Measurements from ENCODE around the gene PHF2. TPM values are rescaled to one million over a fixed set of nuclear protein-coding genes. Genes with fewer than 3 reads are reported as not detected.

PHF2 gene
- total RNA-seq, 1 donor = 18.9 TPM

DNA sequence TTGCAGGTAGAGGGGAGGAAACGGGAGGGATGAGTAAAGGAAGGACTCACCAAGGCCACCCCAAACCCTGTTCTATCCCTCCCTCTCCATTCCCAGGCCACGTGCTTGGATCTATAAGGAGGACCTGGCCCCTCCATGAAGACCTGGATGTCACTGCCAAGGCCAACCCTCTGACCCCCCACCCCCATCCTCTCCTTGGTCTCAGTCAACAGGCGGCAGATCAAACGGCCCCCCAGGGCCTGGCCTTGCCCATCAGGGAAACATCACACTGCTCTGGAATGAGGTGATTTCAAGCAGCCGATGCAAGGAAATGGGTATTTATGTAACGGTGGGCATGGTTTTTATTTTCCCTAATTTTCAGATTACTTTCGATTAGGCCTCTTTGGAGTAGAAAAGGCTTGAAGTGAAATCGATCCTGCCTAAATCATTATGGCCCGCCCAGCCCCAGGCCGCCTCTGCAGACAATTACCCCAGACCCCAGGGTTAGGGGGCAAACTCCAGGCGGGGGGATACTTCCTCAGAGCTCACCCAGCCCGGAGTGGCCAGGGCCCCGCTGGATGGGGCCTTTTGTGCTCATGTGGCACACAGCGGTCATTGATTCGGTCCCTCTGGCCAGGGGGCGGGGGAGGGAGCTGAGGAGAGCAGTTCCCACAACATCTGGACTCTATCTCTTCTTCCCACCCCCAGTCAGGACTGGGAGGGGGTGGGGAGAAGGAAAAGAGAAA is 125.3 kb downstream of the PHF2 start:
- H3K9me3 ChIP-seq (ENCODE audit: low read depth, low read length) = no peaks in the 10 kb centered on the region
- H3K4me3 ChIP-seq (ENCODE audit: low read length) = no peak overlapping the region
- no peaks in the 10 kb centered on the region for H3K4me1 ChIP-seq (ENCODE audit: insufficient read depth, low read length)
- no peaks in the 10 kb centered on the region for H3K27me3 ChIP-seq (ENCODE audit: insufficient read depth, low read length)

DNA sequence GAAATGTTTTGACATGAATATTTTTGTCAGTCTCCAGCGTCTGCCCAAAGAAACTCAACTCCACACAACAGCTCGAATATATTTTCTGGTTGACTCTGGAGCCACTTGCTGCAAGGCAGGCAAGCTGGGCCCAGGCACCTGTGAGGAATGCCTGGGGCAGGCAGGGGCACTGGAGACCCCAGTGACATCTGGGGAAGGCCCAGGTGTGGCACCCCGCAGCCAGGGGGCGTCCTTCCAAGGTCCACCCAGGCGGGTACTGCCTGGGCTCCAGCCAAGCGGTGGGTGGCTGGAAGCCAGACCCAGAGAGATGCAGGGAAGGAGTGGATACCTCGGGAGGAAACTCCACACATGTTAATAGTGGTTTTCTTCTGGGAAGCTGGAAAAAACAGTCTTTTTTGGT is 125.9 kb downstream of the PHF2 start:
- no peak overlapping the region for H3K4me3 ChIP-seq (ENCODE audit: low read length)
- H3K27me3 ChIP-seq (ENCODE audit: insufficient read depth, low read length) = no peaks in the 10 kb centered on the region
- H3K9me3 ChIP-seq (ENCODE audit: low read depth, low read length) = no peaks in the 10 kb centered on the region
- no peaks in the 10 kb centered on the region for H3K4me1 ChIP-seq (ENCODE audit: insufficient read depth, low read length)

DNA sequence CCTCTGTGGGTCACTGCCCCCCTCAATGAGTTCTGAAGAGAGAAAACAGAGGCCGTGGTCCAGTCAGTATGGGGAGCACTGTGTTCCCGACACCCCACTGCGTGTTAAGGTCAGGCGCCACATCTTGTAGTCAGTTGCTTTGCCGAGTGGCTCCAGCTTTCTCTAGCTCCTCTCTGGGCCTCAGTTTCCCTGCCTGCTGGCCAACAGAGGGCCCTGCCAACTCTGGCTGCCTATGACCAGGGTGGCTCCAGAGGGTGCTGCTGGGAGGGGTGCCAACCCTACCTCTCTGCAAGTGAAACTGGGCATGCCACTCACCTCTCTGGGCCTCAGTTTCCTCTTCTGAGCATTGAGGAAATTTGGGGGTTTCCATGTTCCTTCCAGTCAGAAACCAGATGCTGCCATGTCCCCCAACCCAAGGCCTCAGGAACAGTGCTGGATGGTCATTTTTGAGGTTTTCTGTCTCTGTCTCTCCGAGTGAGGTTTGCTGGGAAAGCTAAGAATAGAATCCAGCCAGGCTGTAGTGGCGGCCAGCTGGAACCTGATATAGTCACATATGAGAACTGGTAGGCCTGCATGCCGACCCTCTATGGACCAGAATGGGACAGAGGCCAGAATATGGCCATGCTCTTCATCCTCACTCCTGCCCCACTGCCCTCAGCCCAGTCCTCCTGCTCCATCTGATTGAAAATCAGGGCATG is 132.1 kb downstream of the PHF2 start:
- H3K9me3 ChIP-seq (ENCODE audit: low read depth, low read length) = no peaks in the 10 kb centered on the region
- no peaks in the 10 kb centered on the region for H3K27me3 ChIP-seq (ENCODE audit: insufficient read depth, low read length)
- H3K4me3 ChIP-seq (ENCODE audit: low read length) = no peak overlapping the region
- no peaks in the 10 kb centered on the region for H3K4me1 ChIP-seq (ENCODE audit: insufficient read depth, low read length)

DNA sequence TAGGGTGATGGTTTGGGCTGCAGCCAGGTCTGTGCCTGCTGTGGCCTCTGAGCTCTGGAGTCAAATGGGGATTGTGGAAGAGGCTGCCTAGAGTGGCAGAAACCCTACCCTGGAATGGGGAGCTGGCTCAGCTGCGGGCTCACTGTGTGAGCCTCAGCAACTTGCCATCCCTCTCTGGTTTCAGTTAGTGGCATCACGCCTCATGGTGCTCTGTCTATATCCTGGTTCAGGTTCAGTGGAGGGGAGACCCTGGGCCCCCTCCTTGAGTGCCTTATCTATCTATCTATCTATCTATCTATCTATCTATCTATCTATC is 132.6 kb downstream of the PHF2 start:
- H3K4me3 ChIP-seq (ENCODE audit: low read length) = no peak overlapping the region
- H3K9me3 ChIP-seq (ENCODE audit: low read depth, low read length) = no peaks in the 10 kb centered on the region
- H3K27me3 ChIP-seq (ENCODE audit: insufficient read depth, low read length) = no peaks in the 10 kb centered on the region
- no peaks in the 10 kb centered on the region for H3K4me1 ChIP-seq (ENCODE audit: insufficient read depth, low read length)

DNA sequence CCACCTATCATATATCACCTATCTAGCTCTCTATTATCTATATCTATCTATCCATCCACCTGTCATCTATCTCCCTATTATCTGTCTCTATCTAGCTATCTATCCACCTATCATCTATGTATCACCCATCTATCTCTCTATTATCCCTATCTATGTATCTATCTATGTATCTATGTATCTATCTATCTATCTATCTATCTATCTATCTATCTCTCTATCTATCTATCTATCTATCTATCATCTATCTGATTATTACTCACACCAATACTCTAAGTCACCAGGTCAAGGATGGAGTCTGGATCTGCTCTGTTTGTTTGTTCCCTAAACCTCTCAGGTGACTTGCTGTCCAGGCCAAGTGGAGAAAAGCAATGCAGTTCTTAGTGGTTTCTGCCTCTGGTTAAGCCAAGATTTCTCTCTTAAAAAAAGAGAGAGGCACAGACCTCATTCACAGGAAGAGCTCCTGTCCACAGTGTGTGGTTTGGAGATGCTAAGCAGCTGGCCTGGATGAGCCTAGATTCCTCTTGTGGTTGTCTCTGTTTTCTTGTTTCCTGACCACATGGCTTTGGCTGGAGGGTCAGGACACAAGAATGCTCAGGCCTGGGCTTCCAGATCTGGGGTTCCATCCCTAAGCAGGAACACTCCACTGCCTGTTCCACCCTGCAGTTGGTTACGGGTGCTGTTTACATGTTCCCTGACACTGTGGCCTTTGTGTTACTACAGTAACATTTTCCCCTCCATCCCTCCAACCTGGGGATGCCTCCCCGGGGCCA is 133.4 kb downstream of the PHF2 start:
- no peaks in the 10 kb centered on the region for H3K27me3 ChIP-seq (ENCODE audit: insufficient read depth, low read length)

DNA sequence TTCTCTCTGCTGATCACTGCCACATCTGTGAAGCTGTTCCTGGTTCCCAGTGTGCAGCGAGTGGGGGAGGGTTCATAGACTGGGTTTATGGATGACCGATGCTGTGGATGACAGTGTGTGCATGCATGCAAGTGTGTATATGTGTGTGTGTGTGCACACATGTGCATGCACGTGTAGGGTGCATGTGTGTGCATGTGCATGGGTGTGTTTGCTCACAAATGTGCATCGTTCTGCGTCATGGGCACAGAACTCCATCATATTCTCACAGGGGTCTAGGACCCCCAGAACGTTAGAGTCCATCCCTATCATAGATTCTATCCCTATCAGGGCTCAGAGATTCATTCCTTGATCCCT is 134.0 kb downstream of the PHF2 start:
- Histone ChIP-seq H3K4me3 (ENCODE audit: low read length) (no peak overlapping the region), H3K27me3 (ENCODE audit: insufficient read depth, low read length) (no peaks in the 10 kb centered on the region), H3K4me1 (ENCODE audit: insufficient read depth, low read length) (no peaks in the 10 kb centered on the region), H3K9me3 (ENCODE audit: low read depth, low read length) (no peaks in the 10 kb centered on the region)

More for the DNA sequence above, 133.4 kb downstream of the PHF2 start:
- H3K4me1 ChIP-seq (ENCODE audit: insufficient read depth, low read length) = no peaks in the 10 kb centered on the region
- no peaks in the 10 kb centered on the region for H3K9me3 ChIP-seq (ENCODE audit: low read depth, low read length)
- H3K4me3 ChIP-seq (ENCODE audit: low read length) = no peak overlapping the region

DNA sequence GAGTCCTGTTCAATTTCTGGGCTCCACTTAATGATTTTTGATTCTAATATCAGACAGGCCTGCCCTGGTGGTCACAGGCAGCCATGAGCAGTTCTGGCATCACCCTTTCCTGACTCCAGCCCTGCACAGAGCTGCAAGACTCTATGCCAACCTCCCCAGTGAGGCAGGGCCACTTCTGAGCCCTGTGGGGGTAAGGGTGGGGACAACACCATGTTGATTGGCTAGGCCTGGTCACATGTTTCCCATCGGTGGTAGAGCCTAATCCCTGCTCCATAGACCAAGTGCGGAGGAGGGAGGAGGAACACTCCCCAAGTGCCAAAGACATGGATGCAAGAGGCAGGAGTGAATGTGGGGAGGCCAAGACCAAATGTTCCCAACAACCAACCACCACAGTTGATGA is 134.6 kb downstream of the PHF2 start:
- H3K27me3 ChIP-seq (ENCODE audit: insufficient read depth, low read length) = no peaks in the 10 kb centered on the region
- no peak overlapping the region for H3K4me3 ChIP-seq (ENCODE audit: low read length)
- no peaks in the 10 kb centered on the region for H3K4me1 ChIP-seq (ENCODE audit: insufficient read depth, low read length)
- H3K9me3 ChIP-seq (ENCODE audit: low read depth, low read length) = no peaks in the 10 kb centered on the region

DNA sequence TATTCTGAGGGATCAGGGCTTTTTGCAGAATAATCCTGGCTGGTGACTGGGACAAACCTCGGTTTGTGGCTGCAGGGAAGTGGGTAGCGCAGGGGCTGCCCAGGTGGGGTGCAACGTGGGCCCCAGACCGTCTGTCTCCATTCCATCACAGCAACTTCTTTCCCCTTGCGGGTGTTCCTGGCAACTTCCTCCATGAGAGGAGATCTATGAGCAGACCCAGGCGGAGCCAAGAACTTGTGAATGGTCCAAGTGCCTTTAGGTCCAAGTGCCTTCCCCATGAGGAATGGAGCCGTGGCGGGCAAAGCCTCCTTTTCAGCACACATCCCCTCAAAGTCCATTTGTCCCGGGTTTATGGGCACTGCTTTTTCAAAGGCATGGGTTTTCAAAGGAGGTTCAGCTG is 136.5 kb downstream of the PHF2 start:
- Histone ChIP-seq H3K9me3 (ENCODE audit: low read depth, low read length) (no peaks in the 10 kb centered on the region), H3K4me3 (ENCODE audit: low read length) (no peak overlapping the region), H3K4me1 (ENCODE audit: insufficient read depth, low read length) (no peaks in the 10 kb centered on the region), H3K27me3 (ENCODE audit: insufficient read depth, low read length) (no peaks in the 10 kb centered on the region)

DNA sequence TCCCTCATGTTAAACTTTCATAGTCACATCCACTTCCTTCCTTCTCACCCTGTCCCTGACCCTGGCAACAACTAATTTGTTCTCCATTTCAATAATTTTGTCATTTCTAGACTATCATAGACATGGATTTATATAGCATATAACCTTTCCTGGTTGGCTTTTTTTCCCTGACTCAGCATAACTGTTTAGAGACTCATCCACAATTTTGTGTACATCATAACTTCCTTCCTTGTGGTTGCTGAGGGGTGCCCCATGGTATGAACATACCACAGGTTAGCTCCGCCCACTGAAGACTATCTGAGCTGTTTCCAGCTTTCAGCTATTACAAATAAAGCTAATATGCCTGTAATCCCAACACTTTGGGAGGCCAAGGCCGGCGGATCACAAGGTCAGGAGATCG is 137.3 kb downstream of the PHF2 start:
- Histone ChIP-seq H3K4me3 (ENCODE audit: low read length) (no peak overlapping the region), H3K9me3 (ENCODE audit: low read depth, low read length) (no peaks in the 10 kb centered on the region), H3K27me3 (ENCODE audit: insufficient read depth, low read length) (no peaks in the 10 kb centered on the region), H3K4me1 (ENCODE audit: insufficient read depth, low read length) (no peaks in the 10 kb centered on the region)

DNA sequence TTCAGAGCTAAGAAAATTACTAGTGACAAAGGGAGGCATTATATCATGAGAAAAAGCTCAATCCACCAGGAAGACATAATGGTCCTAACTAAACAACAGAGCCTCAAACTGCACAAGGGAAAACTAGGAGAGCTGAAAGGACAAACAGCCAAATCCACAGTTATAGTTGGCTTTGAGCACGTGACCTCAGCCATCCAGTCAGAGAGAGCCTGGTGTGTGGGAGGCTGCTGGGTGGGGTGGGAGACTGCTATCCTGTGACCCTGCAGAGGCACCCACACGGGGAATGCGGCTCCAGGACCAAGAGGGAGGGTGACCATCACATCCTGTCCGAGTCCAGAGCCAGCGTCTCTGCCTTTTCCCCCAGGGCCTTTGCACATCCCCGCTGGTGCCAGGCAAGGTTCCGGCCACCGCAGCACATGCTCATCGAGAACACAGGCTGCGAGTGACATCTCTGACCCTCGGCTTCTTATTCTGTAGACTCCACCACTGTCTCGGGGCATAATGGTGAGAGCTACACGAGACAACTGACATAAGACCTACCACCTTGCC is 145.1 kb downstream of the PHF2 start:
- H3K4me3 ChIP-seq (ENCODE audit: low read length) = no peak overlapping the region
- H3K27me3 ChIP-seq (ENCODE audit: insufficient read depth, low read length) = no peaks in the 10 kb centered on the region
- H3K4me1 ChIP-seq (ENCODE audit: insufficient read depth, low read length) = no peaks in the 10 kb centered on the region
- no peaks in the 10 kb centered on the region for H3K9me3 ChIP-seq (ENCODE audit: low read depth, low read length)

DNA sequence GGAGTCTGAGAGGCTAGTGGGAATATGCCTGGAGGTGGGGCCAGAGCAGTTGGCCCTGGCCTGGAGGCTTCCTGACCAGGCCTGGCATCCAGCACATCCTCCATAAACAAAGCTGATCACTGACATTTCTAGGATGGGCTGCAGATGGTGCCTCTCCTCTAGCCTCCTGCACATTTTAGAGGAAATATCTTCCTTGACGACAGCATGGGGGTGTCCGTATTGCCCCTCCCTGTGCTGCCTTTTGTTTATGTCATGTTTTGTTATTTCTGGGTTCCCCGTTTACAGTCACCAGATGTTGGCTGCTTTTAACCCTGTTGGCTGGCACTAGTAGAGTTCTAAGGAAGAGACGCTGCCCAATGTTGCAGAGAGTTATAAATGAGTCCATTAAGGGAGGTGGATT is 148.5 kb downstream of the PHF2 start:
- Histone ChIP-seq H3K9me3 (ENCODE audit: low read depth, low read length) (no peaks in the 10 kb centered on the region), H3K4me1 (ENCODE audit: insufficient read depth, low read length) (no peaks in the 10 kb centered on the region)

DNA sequence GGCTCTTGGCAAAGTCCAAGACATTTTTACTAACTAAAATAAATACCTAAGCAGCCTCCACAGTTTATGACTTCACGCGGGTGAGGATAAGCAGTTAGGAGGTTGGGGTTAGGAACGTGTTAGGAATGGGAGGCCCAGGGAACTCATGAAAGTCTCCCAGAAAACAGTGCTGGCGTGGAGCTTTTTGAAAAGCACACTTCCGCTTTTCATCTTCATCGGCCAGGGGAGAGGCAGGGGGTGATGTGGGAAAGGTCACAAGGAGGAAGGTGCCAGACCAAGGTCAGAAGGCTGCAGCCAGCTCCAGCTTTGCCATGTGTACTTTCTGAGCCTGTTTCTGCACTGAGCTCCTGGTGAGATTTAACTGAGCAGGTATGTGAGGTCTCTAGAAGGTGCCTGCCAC is 149.0 kb downstream of the PHF2 start:
- no peaks in the 10 kb centered on the region for H3K4me1 ChIP-seq (ENCODE audit: insufficient read depth, low read length)
- no peaks in the 10 kb centered on the region for H3K27me3 ChIP-seq (ENCODE audit: insufficient read depth, low read length)
- H3K4me3 ChIP-seq (ENCODE audit: low read length) = no peak overlapping the region
- H3K9me3 ChIP-seq (ENCODE audit: low read depth, low read length) = no peaks in the 10 kb centered on the region

More for the DNA sequence above, 148.5 kb downstream of the PHF2 start:
- no peaks in the 10 kb centered on the region for H3K27me3 ChIP-seq (ENCODE audit: insufficient read depth, low read length)
- H3K4me3 ChIP-seq (ENCODE audit: low read length) = no peak overlapping the region

DNA sequence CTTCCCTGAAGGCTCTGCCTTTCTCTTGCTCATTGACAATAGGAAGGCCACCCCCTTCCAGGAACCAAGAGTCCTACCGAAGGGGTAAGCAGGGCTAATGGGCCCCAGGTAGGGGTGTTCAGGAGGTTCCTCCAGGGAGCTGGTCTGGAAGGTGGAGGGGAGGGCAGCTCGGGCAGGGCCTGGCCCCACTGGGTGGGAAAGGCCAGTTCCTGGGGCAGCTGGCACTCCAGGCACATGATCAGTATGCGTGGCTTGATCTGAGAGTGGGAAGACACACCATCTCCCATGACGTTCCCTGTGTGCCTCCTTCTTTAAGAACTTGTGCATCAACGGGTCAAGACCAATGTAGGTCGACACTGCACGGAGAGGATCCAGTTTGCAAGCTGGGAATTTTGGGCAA is 149.8 kb downstream of the PHF2 start:
- H3K9me3 ChIP-seq (ENCODE audit: low read depth, low read length) = no peaks in the 10 kb centered on the region
- no peak overlapping the region for H3K4me3 ChIP-seq (ENCODE audit: low read length)
- peaks cover 1% of the 10 kb centered on the region for H3K27me3 ChIP-seq (ENCODE audit: insufficient read depth, low read length)
- H3K4me1 ChIP-seq (ENCODE audit: insufficient read depth, low read length) = no peaks in the 10 kb centered on the region
